Brain microvascular endothelial cell (primary cell): ENCODE results near the gene PCDHB6.
"Not testable (repeated sequence)": the region's sequence is repeated elsewhere in the genome, so short reads cannot be mapped to it uniquely, and the experiment has no call there.

ENCODE experiments used
- DNase-seq: peaks from one replicate; pipeline ENCODE4 v3.0.0-alpha.2; 2020
- H3K27ac ChIP-seq: fragments of 250-450 bp; sonication (Bioruptor Pico); 2 replicates; pipeline ENCODE4 v1.5.1; 2020; ENCODE audit warnings: mild to moderate bottlenecking, moderate library complexity
- H3K27me3 ChIP-seq: fragments of 250-450 bp; sonication (Bioruptor Pico); replicated peaks from 2 replicates; pipeline ENCODE4 v1.5.1; 2020; ENCODE audit warnings: mild to moderate bottlenecking
- H3K36me3 ChIP-seq: fragments of 250-450 bp; sonication (Bioruptor Pico); replicated peaks from 2 replicates; pipeline ENCODE4 v1.5.1; 2020; ENCODE audit warnings: mild to moderate bottlenecking
- H3K4me3 ChIP-seq: 2 replicates; pipeline ENCODE4 v1.5.1; 2011; ENCODE audit warnings: low read depth, mild to moderate bottlenecking, control low read depth, low read length, moderate library complexity
- CTCF ChIP-seq: IDR thresholded peaks from 2 replicates; pipeline ENCODE4 v1.5.1; 2011; ENCODE audit warnings: low read depth, mild to moderate bottlenecking, moderate library complexity, low read length, control low read depth, inconsistent platforms; ENCODE audit errors: missing control alignments
- in situ Hi-C: cut with HindIII; loops from 2 replicates; pipeline ENCODE4 v1.10.0; 2017; ENCODE audit warnings: low sequenced_read_pairs, low pct_ligation_motif_present

Gene PCDHB6

GRCh38 chr5:141150224-141150992, 551 bp downstream of the PCDHB6 start:
- in situ Hi-C loops, result no loop called here
- no peaks in the 10 kb centered on the region for H3K36me3 ChIP-seq
- no peaks in the 10 kb centered on the region for H3K27me3 ChIP-seq
- no peak overlapping the region for H3K4me3 ChIP-seq
- no peak for DNase-seq
- H3K27ac ChIP-seq, result no peak overlapping the region
- TF ChIP-seq CTCF, result no peak

GRCh38 chr5:141150993-141151325, 1.1 kb downstream of the PCDHB6 start:
- Histone ChIP-seq H3K27ac (no peak overlapping the region), H3K27me3 (no peaks in the 10 kb centered on the region), H3K4me3 (no peak overlapping the region), H3K36me3 (no peaks in the 10 kb centered on the region)
- no peak for TF ChIP-seq CTCF
- in situ Hi-C loops, result no loop called here
- DNase-seq, result no peak

- H3K4me3 ChIP-seq, H3K27me3 ChIP-seq, in situ Hi-C loops, H3K27ac ChIP-seq, H3K36me3 ChIP-seq, DNase-seq: not testable (repeated sequence)
These were observed 1.8 kb downstream of the PCDHB6 start for GRCh38 chr5:141151632-141152031.

GRCh38 chr5:141152096-141152495, 2.2 kb downstream of the PCDHB6 start:
- H3K27me3 ChIP-seq, H3K36me3 ChIP-seq, H3K4me3 ChIP-seq, DNase-seq, in situ Hi-C loops, H3K27ac ChIP-seq: not testable (repeated sequence)

- H3K4me3 ChIP-seq, result no peak overlapping the region
- DNase-seq, result no peak
- H3K27ac ChIP-seq, result no peak overlapping the region
- no peaks in the 10 kb centered on the region for H3K36me3 ChIP-seq
- no peak for TF ChIP-seq CTCF
- in situ Hi-C loops, result no loop called here
- H3K27me3 ChIP-seq, result no peaks in the 10 kb centered on the region
These were observed 5.9 kb downstream of the PCDHB6 start for GRCh38 chr5:141155540-141156374.

GRCh38 chr5:141157356-141157755, 7.5 kb downstream of the PCDHB6 start:
- H3K27me3 ChIP-seq, H3K36me3 ChIP-seq, DNase-seq, H3K4me3 ChIP-seq, H3K27ac ChIP-seq, in situ Hi-C loops: not testable (repeated sequence)

GRCh38 chr5:141157901-141158300, 8.0 kb downstream of the PCDHB6 start:
- in situ Hi-C loops, H3K4me3 ChIP-seq, DNase-seq, H3K36me3 ChIP-seq, H3K27me3 ChIP-seq, H3K27ac ChIP-seq: not testable (repeated sequence)
